GM21390 (cell line): ENCODE results near the gene KCNQ5.

Experiments used
- ATAC-seq: cut with Tn5 transposase; IDR thresholded peaks from one replicate; pipeline ENCODE4 v1.9.1; 2021; ENCODE audit not compliant: unreplicated experiment

The KCNQ5 gene

GRCh38 chr6:72674842-72675241, 53.0 kb downstream of the KCNQ5 start:
- no peak for ATAC-seq

GRCh38 chr6:72675396-72675795, 53.5 kb downstream of the KCNQ5 start:
- no peak for ATAC-seq

GRCh38 chr6:72676995-72677394, 55.1 kb downstream of the KCNQ5 start:
- no peak for ATAC-seq

GRCh38 chr6:72677740-72678139, 55.9 kb downstream of the KCNQ5 start:
- ATAC-seq = no peak

- ATAC-seq = peak; percentile 96
Measured at GRCh38 chr6:72683797-72684196, 61.9 kb downstream of the KCNQ5 start.

- peak; percentile 92 for ATAC-seq
Measured at GRCh38 chr6:72689107-72689954, 67.5 kb downstream of the KCNQ5 start.

- no peak for ATAC-seq
Measured at GRCh38 chr6:72691249-72691648, 69.4 kb downstream of the KCNQ5 start.

GRCh38 chr6:72696055-72696454, 74.2 kb downstream of the KCNQ5 start:
- ATAC-seq = no peak

GRCh38 chr6:72699159-72699558, 77.3 kb downstream of the KCNQ5 start:
- no peak for ATAC-seq

GRCh38 chr6:72702421-72702820, 80.6 kb downstream of the KCNQ5 start:
- ATAC-seq = no peak

- ATAC-seq = no peak
Measured at GRCh38 chr6:72703093-72703492, 81.2 kb downstream of the KCNQ5 start.

GRCh38 chr6:72704979-72705378, 83.1 kb downstream of the KCNQ5 start:
- no peak for ATAC-seq

- no peak for ATAC-seq
Measured at GRCh38 chr6:72709431-72709830, 87.6 kb downstream of the KCNQ5 start.

- no peak for ATAC-seq
Measured at GRCh38 chr6:72711731-72712130, 89.9 kb downstream of the KCNQ5 start.

- no peak for ATAC-seq
Measured at GRCh38 chr6:72712910-72713309, 91.0 kb downstream of the KCNQ5 start.

- ATAC-seq = no peak
Measured at GRCh38 chr6:72715119-72715518, 93.3 kb downstream of the KCNQ5 start.

GRCh38 chr6:72716916-72717315, 95.1 kb downstream of the KCNQ5 start:
- no peak for ATAC-seq

GRCh38 chr6:72720464-72720863, 98.6 kb downstream of the KCNQ5 start:
- no peak for ATAC-seq

GRCh38 chr6:72721346-72721745, 99.5 kb downstream of the KCNQ5 start:
- ATAC-seq = no peak

- peak; percentile 94 for ATAC-seq
Measured at GRCh38 chr6:72724545-72724944, 102.7 kb downstream of the KCNQ5 start.

GRCh38 chr6:72728706-72729343, 107.0 kb downstream of the KCNQ5 start:
- ATAC-seq = no peak

GRCh38 chr6:72733045-72733444, 111.2 kb downstream of the KCNQ5 start:
- no peak for ATAC-seq
